Stimulated activated CD4-positive, alpha-beta T cell treated with anti-CD3 and anti-CD28 coated beads, Interleukin-4, amount 100 ng/mL, for 24 hours (primary cell): Measurements from ENCODE around the gene KLHDC1.

Experiments used
- DNase-seq: peaks from one replicate; pipeline ENCODE4 v3.0.0-alpha.2; 2020

KLHDC1 gene

GRCh38 chr14:49792618-49793017 lies 99.7 kb downstream of the KLHDC1 start:
- no peak for DNase-seq

GRCh38 chr14:49796025-49796424 lies 103.1 kb downstream of the KLHDC1 start:
- DNase-seq: no peak
